ENCODE data around the gene LRRIQ3. TPM values are rescaled to one million over a fixed set of nuclear protein-coding genes. Genes with fewer than 3 reads are reported as not detected.

The LRRIQ3 gene
- total and polyA plus RNA-seq, 4 donors = 0.37 to 1.6 (median 1.0) TPM

DNA sequence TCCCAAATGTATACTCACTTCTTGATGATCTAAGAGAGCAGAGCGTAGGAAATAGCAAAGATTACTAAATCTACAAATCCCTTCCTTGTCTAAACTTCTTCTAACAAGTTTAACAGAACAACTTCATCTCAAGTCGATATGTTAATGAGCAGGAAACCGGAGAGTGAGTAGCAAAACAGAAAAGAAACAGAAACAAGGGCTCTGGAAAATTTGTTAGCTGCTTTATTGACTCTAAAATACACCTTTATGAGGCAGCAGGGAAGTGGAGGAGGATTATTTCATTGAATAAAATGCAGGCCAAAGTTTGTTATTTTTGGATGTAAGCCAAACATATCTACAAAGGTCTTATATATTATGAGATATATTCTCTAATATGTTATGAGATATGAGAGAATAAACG is 192.4 kb downstream of the LRRIQ3 start:
- Histone ChIP-seq H3K4me1 (ENCODE audit: control insufficient read depth in 4 of 4, insufficient read depth in 4 of 4, low read length in 3 of 4) (peaks cover 0 to 1% (median 0%) of the 10 kb centered on the region in 4 donors), H3K9ac (ENCODE audit: low read depth in 1 of 2, low read length in 2 of 2) (no peak overlapping the region), H3K36me3 (ENCODE audit: control insufficient read depth in 4 of 4, insufficient read depth in 3 of 4, low read depth in 1 of 4, low read length in 3 of 4) (no peaks in the 10 kb centered on the region), H3K27me3 (ENCODE audit: control insufficient read depth in 4 of 4, insufficient read depth in 4 of 4, low read length in 3 of 4) (no peaks in the 10 kb centered on the region), H3K27ac (ENCODE audit: low read depth in 1 of 2, low read length in 2 of 2) (no peak overlapping the region), H3K9me3 (ENCODE audit: control insufficient read depth in 4 of 4, low read length in 3 of 4) (no peaks in the 10 kb centered on the region), H3K4me3 (ENCODE audit: low read depth in 1 of 3, low read length in 3 of 3) (no peak overlapping the region)
- WGBS = 67% methylated on average over 4 of the region's 4 CpGs
- TF ChIP-seq SP1 (IDR thresholded peaks at IDR 0.05) (no peak), RXRA (IDR thresholded peaks at IDR 0.05) (no peak), HNF4A (conservative IDR thresholded peaks at IDR 0.05) (no peak), HNF4G (IDR thresholded peaks at IDR 0.05) (no peak), JUND (IDR thresholded peaks at IDR 0.05) (no peak), TAF1 (conservative IDR thresholded peaks at IDR 0.05) (no peak), NR2F2 (IDR thresholded peaks at IDR 0.05) (no peak), RAD21 (IDR thresholded peaks at IDR 0.05) (no peak), FOXA2 (IDR thresholded peaks at IDR 0.05) (no peak), FOXA1 (IDR thresholded peaks at IDR 0.05) (no peak)
- TF ChIP-seq, protein P1, sequence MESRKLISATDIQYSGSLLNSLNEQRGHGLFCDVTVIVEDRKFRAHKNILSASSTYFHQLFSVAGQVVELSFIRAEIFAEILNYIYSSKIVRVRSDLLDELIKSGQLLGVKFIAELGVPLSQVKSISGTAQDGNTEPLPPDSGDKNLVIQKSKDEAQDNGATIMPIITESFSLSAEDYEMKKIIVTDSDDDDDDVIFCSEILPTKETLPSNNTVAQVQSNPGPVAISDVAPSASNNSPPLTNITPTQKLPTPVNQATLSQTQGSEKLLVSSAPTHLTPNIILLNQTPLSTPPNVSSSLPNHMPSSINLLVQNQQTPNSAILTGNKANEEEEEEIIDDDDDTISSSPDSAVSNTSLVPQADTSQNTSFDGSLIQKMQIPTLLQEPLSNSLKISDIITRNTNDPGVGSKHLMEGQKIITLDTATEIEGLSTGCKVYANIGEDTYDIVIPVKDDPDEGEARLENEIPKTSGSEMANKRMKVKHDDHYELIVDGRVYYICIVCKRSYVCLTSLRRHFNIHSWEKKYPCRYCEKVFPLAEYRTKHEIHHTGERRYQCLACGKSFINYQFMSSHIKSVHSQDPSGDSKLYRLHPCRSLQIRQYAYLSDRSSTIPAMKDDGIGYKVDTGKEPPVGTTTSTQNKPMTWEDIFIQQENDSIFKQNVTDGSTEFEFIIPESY (IDR thresholded peaks at IDR 0.05) = no peak
- TF ChIP-seq, protein P2, sequence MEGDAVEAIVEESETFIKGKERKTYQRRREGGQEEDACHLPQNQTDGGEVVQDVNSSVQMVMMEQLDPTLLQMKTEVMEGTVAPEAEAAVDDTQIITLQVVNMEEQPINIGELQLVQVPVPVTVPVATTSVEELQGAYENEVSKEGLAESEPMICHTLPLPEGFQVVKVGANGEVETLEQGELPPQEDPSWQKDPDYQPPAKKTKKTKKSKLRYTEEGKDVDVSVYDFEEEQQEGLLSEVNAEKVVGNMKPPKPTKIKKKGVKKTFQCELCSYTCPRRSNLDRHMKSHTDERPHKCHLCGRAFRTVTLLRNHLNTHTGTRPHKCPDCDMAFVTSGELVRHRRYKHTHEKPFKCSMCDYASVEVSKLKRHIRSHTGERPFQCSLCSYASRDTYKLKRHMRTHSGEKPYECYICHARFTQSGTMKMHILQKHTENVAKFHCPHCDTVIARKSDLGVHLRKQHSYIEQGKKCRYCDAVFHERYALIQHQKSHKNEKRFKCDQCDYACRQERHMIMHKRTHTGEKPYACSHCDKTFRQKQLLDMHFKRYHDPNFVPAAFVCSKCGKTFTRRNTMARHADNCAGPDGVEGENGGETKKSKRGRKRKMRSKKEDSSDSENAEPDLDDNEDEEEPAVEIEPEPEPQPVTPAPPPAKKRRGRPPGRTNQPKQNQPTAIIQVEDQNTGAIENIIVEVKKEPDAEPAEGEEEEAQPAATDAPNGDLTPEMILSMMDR (IDR thresholded peaks at IDR 0.05; ENCODE audit: low read depth, low read length, missing input control) = no peak
- TF ChIP-seq, protein P3, sequence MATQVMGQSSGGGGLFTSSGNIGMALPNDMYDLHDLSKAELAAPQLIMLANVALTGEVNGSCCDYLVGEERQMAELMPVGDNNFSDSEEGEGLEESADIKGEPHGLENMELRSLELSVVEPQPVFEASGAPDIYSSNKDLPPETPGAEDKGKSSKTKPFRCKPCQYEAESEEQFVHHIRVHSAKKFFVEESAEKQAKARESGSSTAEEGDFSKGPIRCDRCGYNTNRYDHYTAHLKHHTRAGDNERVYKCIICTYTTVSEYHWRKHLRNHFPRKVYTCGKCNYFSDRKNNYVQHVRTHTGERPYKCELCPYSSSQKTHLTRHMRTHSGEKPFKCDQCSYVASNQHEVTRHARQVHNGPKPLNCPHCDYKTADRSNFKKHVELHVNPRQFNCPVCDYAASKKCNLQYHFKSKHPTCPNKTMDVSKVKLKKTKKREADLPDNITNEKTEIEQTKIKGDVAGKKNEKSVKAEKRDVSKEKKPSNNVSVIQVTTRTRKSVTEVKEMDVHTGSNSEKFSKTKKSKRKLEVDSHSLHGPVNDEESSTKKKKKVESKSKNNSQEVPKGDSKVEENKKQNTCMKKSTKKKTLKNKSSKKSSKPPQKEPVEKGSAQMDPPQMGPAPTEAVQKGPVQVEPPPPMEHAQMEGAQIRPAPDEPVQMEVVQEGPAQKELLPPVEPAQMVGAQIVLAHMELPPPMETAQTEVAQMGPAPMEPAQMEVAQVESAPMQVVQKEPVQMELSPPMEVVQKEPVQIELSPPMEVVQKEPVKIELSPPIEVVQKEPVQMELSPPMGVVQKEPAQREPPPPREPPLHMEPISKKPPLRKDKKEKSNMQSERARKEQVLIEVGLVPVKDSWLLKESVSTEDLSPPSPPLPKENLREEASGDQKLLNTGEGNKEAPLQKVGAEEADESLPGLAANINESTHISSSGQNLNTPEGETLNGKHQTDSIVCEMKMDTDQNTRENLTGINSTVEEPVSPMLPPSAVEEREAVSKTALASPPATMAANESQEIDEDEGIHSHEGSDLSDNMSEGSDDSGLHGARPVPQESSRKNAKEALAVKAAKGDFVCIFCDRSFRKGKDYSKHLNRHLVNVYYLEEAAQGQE (IDR thresholded peaks at IDR 0.05) = no peak
- TF ChIP-seq, protein P4, sequence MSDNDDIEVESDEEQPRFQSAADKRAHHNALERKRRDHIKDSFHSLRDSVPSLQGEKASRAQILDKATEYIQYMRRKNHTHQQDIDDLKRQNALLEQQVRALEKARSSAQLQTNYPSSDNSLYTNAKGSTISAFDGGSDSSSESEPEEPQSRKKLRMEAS (IDR thresholded peaks at IDR 0.05) = no peak
- no peak for DNase-seq (ENCODE audit: low spot score)

DNA sequence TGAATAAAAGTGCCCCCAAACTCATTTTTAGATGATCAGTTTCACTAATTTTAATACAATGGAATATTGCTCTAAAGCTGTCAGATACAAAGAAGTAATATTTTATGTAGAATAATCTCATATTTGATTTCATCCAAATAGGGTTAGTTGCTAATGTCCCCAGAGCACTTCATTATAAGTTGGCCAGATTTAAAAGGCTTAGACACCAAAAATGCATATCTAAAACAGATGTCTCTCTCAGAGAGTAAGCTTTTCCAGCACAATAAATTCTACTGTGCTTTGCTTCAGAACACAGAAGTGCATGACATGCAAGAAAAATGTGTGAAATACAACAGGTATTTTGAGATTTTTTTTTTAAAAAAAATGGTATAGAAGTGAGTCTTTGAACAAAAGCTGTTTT is 194.2 kb downstream of the LRRIQ3 start:
- DNase-seq (ENCODE audit: low spot score) = no peak
- no peaks in the 10 kb centered on the region for H3K27me3 ChIP-seq (ENCODE audit: control insufficient read depth in 4 of 4, insufficient read depth in 4 of 4, low read length in 3 of 4)
- H3K9me3 ChIP-seq (ENCODE audit: control insufficient read depth in 4 of 4, low read length in 3 of 4) = no peaks in the 10 kb centered on the region
- no peak overlapping the region for H3K27ac ChIP-seq (ENCODE audit: low read depth in 1 of 2, low read length in 2 of 2)
- H3K36me3 ChIP-seq (ENCODE audit: control insufficient read depth in 4 of 4, insufficient read depth in 3 of 4, low read depth in 1 of 4, low read length in 3 of 4) = no peaks in the 10 kb centered on the region
- H3K4me1 ChIP-seq (ENCODE audit: control insufficient read depth in 4 of 4, insufficient read depth in 4 of 4, low read length in 3 of 4) = no peaks in the 10 kb centered on the region
- no peak overlapping the region for H3K9ac ChIP-seq (ENCODE audit: low read depth in 1 of 2, low read length in 2 of 2)
- H3K4me3 ChIP-seq (ENCODE audit: low read depth in 1 of 3, low read length in 3 of 3) = no peak overlapping the region
- TF ChIP-seq HNF4A (conservative IDR thresholded peaks at IDR 0.05) (no peak), GABPA (IDR thresholded peaks at IDR 0.05 in 1 of 2, conservative IDR thresholded peaks at IDR 0.05 in 1 of 2) (no peak), RXRA (IDR thresholded peaks at IDR 0.05) (no peak), SP1 (IDR thresholded peaks at IDR 0.05) (no peak), EGR1 (IDR thresholded peaks at IDR 0.05; ENCODE audit: low read depth in 2 of 2) (no peak), NR2F2 (IDR thresholded peaks at IDR 0.05) (no peak), RAD21 (IDR thresholded peaks at IDR 0.05) (no peak)
- TF ChIP-seq, protein P5, sequence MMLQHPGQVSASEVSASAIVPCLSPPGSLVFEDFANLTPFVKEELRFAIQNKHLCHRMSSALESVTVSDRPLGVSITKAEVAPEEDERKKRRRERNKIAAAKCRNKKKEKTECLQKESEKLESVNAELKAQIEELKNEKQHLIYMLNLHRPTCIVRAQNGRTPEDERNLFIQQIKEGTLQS (IDR thresholded peaks at IDR 0.05) = no peak
- TF ChIP-seq, protein P3 (IDR thresholded peaks at IDR 0.05) = no peak
- TF ChIP-seq, protein P4 (IDR thresholded peaks at IDR 0.05) = no peak
- TF ChIP-seq, protein P2 (IDR thresholded peaks at IDR 0.05; ENCODE audit: low read depth, low read length, missing input control) = no peak
